Peyer's patch (tissue), 4 donors: Measurements from ENCODE around the gene TCEAL2. TPM values are rescaled to one million over a fixed set of nuclear protein-coding genes. Genes with fewer than 3 reads are reported as not detected.

ENCODE experiments used
- DNase-seq, 3 donors: peaks; one replicate each; pipeline ENCODE4 v3.0.0-alpha.2; 2017 to 2019
- H3K27ac ChIP-seq, 4 donors: fragments of 200-600 bp; sonication (generic); one replicate each; pipeline ENCODE4 v1.5.1; 2016 to 2019
- H3K27me3 ChIP-seq, 2 donors: fragments of 200-600 bp; sonication (generic); one replicate each; pipeline ENCODE4 v1.5.1; 2019
- H3K36me3 ChIP-seq, 3 donors: fragments of 200-600 bp; sonication (generic); one replicate each; pipeline ENCODE4 v1.5.1; 2016 to 2019
- H3K4me1 ChIP-seq, 4 donors: fragments of 200-600 bp; sonication (generic); one replicate each; pipeline ENCODE4 v1.5.1; 2016 to 2019
- H3K4me3 ChIP-seq, 4 donors: fragments of 200-600 bp; sonication (generic); 1 replicate in 3 of 4; 2 replicates in 1 of 4; pipeline ENCODE4 v1.5.1; 2016 to 2019; ENCODE audit warnings: mild to moderate bottlenecking in 1 of 4
- H3K9me3 ChIP-seq, 4 donors: fragments of 200-600 bp; sonication (generic); one replicate each; pipeline ENCODE4 v1.5.1; 2016 to 2019; ENCODE audit warnings: mild to moderate bottlenecking in 1 of 4
- POLR2A ChIP-seq, 2 donors: fragments of 450-650 bp; IDR thresholded peaks; one replicate each; pipeline ENCODE4 v1.5.1; 2017; ENCODE audit warnings: antibody characterized with exemption in 2 of 2, mild to moderate bottlenecking in 2 of 2, moderate library complexity in 2 of 2
- total RNA-seq, 4 donors: library from RNA; depleted of rRNA; stranded (reverse); fragments of >200 nt; gene quantifications; one replicate each; pipeline ENCODE4 v1.1.0, GENCODE V29; 2016
- TF ChIP-seq, protein P1 (sequence below), 6 experiments: fragments of 450-650 bp in 4 of 6; fragments of 200-600 bp in 2 of 6; sonication (generic) in 1 of 6; IDR thresholded peaks; one replicate each; pipeline ENCODE4 v1.5.1; 2017 to 2019; ENCODE audit warnings: antibody characterized with exemption in 6 of 6, mild to moderate bottlenecking in 3 of 6, moderate library complexity in 1 of 6

The TCEAL2 gene
- total RNA-seq, 4 donors from 2014 or later: not detected

- Histone ChIP-seq H3K9me3 (no peaks in the 10 kb centered on the region), H3K4me1 (no peaks in the 10 kb centered on the region), H3K27me3 (no peaks in the 10 kb centered on the region), H3K4me3 (peak overlapping the region; percentile 33 to 51 (median 40)), H3K36me3 (no peaks in the 10 kb centered on the region), H3K27ac (peak overlapping the region in 3 of 4 donors; percentile 40 to 49 (median 43))
- TF ChIP-seq, protein P1, sequence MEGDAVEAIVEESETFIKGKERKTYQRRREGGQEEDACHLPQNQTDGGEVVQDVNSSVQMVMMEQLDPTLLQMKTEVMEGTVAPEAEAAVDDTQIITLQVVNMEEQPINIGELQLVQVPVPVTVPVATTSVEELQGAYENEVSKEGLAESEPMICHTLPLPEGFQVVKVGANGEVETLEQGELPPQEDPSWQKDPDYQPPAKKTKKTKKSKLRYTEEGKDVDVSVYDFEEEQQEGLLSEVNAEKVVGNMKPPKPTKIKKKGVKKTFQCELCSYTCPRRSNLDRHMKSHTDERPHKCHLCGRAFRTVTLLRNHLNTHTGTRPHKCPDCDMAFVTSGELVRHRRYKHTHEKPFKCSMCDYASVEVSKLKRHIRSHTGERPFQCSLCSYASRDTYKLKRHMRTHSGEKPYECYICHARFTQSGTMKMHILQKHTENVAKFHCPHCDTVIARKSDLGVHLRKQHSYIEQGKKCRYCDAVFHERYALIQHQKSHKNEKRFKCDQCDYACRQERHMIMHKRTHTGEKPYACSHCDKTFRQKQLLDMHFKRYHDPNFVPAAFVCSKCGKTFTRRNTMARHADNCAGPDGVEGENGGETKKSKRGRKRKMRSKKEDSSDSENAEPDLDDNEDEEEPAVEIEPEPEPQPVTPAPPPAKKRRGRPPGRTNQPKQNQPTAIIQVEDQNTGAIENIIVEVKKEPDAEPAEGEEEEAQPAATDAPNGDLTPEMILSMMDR (IDR thresholded peaks at IDR 0.05): no peak
- TF ChIP-seq POLR2A (IDR thresholded peaks at IDR 0.05): no peak
- DNase-seq: peak in 2 of 3 donors; percentile 17 to 48
Measured at GRCh38 chrX:102154900-102155805, 29.7 kb downstream of the TCEAL2 start.

DNA sequence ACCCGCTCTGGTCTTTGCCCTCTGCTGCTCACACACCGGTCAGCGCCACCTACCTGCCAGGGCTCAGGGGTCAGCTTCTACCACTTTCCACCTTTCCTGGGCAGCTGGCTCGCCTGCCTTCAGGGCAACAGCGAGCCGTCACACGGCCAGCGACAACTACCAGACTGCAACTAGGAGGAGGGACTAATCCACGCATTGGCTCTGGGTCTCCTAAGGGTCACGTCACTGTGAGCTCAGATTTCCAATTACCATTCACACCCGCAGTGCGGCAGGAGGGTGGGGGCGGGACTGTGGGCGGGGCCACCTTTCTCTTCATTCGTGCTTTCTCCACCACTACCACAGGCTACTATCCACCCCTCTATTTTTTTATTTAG is 30.3 kb downstream of the TCEAL2 start, which contains the start of gene BEX5:
BEX5 (minus strand) TSS at position 172 of the 374 bp plus-strand sequence. CDS start 1,712 bp downstream, outside the sequence.
- TF ChIP-seq POLR2A (IDR thresholded peaks at IDR 0.05): peak in 1 of 2 donors; percentile 18
- TF ChIP-seq, protein P1 (IDR thresholded peaks at IDR 0.05): no peak

More for the DNA sequence above, 30.3 kb downstream of the TCEAL2 start, which contains the start of gene BEX5:
- Histone ChIP-seq H3K27ac (peak within 1 kb of the TSS in 3 of 4 donors; percentile 40 to 49 (median 43)), H3K4me3 (peak within 1 kb of the TSS; percentile 33 to 51 (median 40)), H3K4me1 (no peaks in the 10 kb centered on the region), H3K9me3 (no peaks in the 10 kb centered on the region), H3K36me3 (no peaks in the 10 kb centered on the region), H3K27me3 (no peaks in the 10 kb centered on the region)
- DNase-seq: peak; percentile 41 to 82 (median 49)

Other genes starting within 250 kb of the TCEAL2 start
- 10 to 100 TPM in 1 of 4 donors, 1 to 10 TPM in 3; 2.6 to 23.1 (median 5.9) TPM for gene ZMAT1, start 193.7 kb upstream of the TCEAL2 start, total RNA-seq
- gene TCEAL6, start 16.8 kb downstream of the TCEAL2 start, total RNA-seq: not detected
- not detected for gene BEX5, start 30.3 kb downstream of the TCEAL2 start, total RNA-seq
- gene TCP11X1, start 89.6 kb downstream of the TCEAL2 start, total RNA-seq: not detected
- not detected for gene NXF2, start 121.5 kb downstream of the TCEAL2 start, total RNA-seq